Measurements from ENCODE around the gene ZNF235.

ZNF235 gene

GRCh38 chr19:44305457-44305856, 632 bp upstream of the ZNF235 start:
- peaks cover 9% of the 10 kb centered on the region for H3K4me1 ChIP-seq (ENCODE audit: control insufficient read depth, insufficient read depth, low read length, poor library complexity, severe bottlenecking)
- no peak overlapping the region for H3K27ac ChIP-seq (ENCODE audit: low read depth, low read length, severe bottlenecking)
- H3K4me3 ChIP-seq (ENCODE audit: extremely low read depth, insufficient read depth, low read length, poor library complexity, severe bottlenecking): no peak overlapping the region
- peaks cover 5% of the 10 kb centered on the region for H3K9me3 ChIP-seq (ENCODE audit: control insufficient read depth, low read length)
- H3K36me3 ChIP-seq (ENCODE audit: control insufficient read depth, insufficient read depth, low read length): peaks cover 6% of the 10 kb centered on the region
- 98 to 100% methylated on average over 4 of the region's 4 CpGs for WGBS, 2 experiments (ENCODE audit: insufficient coverage in 2 of 2)

GRCh38 chr19:44303976-44304568, 753 bp downstream of the ZNF235 start:
- peaks cover 18% of the 10 kb centered on the region for H3K36me3 ChIP-seq (ENCODE audit: control insufficient read depth, insufficient read depth, low read length)
- H3K9me3 ChIP-seq (ENCODE audit: control insufficient read depth, low read length): peaks cover 5% of the 10 kb centered on the region
- H3K27ac ChIP-seq (ENCODE audit: low read depth, low read length, severe bottlenecking): peak overlapping the region; percentile 89
- H3K4me3 ChIP-seq (ENCODE audit: extremely low read depth, insufficient read depth, low read length, poor library complexity, severe bottlenecking): peak overlapping the region; percentile 69
- peaks cover 9% of the 10 kb centered on the region for H3K4me1 ChIP-seq (ENCODE audit: control insufficient read depth, insufficient read depth, low read length, poor library complexity, severe bottlenecking)
- WGBS, 2 experiments (ENCODE audit: insufficient coverage in 2 of 2): 6 to 8% methylated on average over 5 to 10 of the region's 11 CpGs

- Histone ChIP-seq H3K27ac (ENCODE audit: low read depth, low read length, severe bottlenecking) (no peak overlapping the region), H3K4me3 (ENCODE audit: extremely low read depth, insufficient read depth, low read length, poor library complexity, severe bottlenecking) (peak overlapping the region; percentile 69), H3K4me1 (ENCODE audit: control insufficient read depth, insufficient read depth, low read length, poor library complexity, severe bottlenecking) (peaks cover 9% of the 10 kb centered on the region), H3K9me3 (ENCODE audit: control insufficient read depth, low read length) (peaks cover 5% of the 10 kb centered on the region), H3K36me3 (ENCODE audit: control insufficient read depth, insufficient read depth, low read length) (peaks cover 26% of the 10 kb centered on the region)
- 90 to 100% methylated on average over 2 to 3 of the region's 4 CpGs for WGBS, 2 experiments (ENCODE audit: insufficient coverage in 2 of 2)
Measured at GRCh38 chr19:44303320-44303719, 1.5 kb downstream of the ZNF235 start.

- 84 to 91% methylated on average over 2 to 4 of the region's 4 CpGs for WGBS, 2 experiments (ENCODE audit: insufficient coverage in 2 of 2)
- Histone ChIP-seq H3K4me3 (ENCODE audit: extremely low read depth, insufficient read depth, low read length, poor library complexity, severe bottlenecking) (no peak overlapping the region), H3K36me3 (ENCODE audit: control insufficient read depth, insufficient read depth, low read length) (peaks cover 35% of the 10 kb centered on the region), H3K4me1 (ENCODE audit: control insufficient read depth, insufficient read depth, low read length, poor library complexity, severe bottlenecking) (no peaks in the 10 kb centered on the region), H3K9me3 (ENCODE audit: control insufficient read depth, low read length) (no peaks in the 10 kb centered on the region), H3K27ac (ENCODE audit: low read depth, low read length, severe bottlenecking) (no peak overlapping the region)
Measured at GRCh38 chr19:44284968-44285367, 19.9 kb downstream of the ZNF235 start.

- H3K4me3 ChIP-seq (ENCODE audit: extremely low read depth, insufficient read depth, low read length, poor library complexity, severe bottlenecking): no peak overlapping the region
- WGBS, 2 experiments (ENCODE audit: insufficient coverage in 2 of 2): 100% methylated on average over 1 to 2 of the region's 3 CpGs
- H3K9me3 ChIP-seq (ENCODE audit: control insufficient read depth, low read length): peaks cover 3% of the 10 kb centered on the region
- no peaks in the 10 kb centered on the region for H3K4me1 ChIP-seq (ENCODE audit: control insufficient read depth, insufficient read depth, low read length, poor library complexity, severe bottlenecking)
- peaks cover 19% of the 10 kb centered on the region for H3K36me3 ChIP-seq (ENCODE audit: control insufficient read depth, insufficient read depth, low read length)
- H3K27ac ChIP-seq (ENCODE audit: low read depth, low read length, severe bottlenecking): no peak overlapping the region
Measured at GRCh38 chr19:44282846-44283245, 22.0 kb downstream of the ZNF235 start.

- Histone ChIP-seq H3K4me1 (ENCODE audit: control insufficient read depth, insufficient read depth, low read length, poor library complexity, severe bottlenecking) (no peaks in the 10 kb centered on the region), H3K9me3 (ENCODE audit: control insufficient read depth, low read length) (peaks cover 3% of the 10 kb centered on the region), H3K4me3 (ENCODE audit: extremely low read depth, insufficient read depth, low read length, poor library complexity, severe bottlenecking) (no peak overlapping the region), H3K36me3 (ENCODE audit: control insufficient read depth, insufficient read depth, low read length) (peaks cover 2% of the 10 kb centered on the region), H3K27ac (ENCODE audit: low read depth, low read length, severe bottlenecking) (no peak overlapping the region)
- 86 to 87% methylated on average over 7 of the region's 10 CpGs for WGBS, 2 experiments (ENCODE audit: insufficient coverage in 2 of 2)
Measured at GRCh38 chr19:44280916-44281315, 23.9 kb downstream of the ZNF235 start.

GRCh38 chr19:44278181-44278690, 26.6 kb downstream of the ZNF235 start:
- WGBS, 2 experiments (ENCODE audit: insufficient coverage in 2 of 2): 89 to 100% methylated on average over 2 to 4 of the region's 4 CpGs
- peaks cover 10% of the 10 kb centered on the region for H3K36me3 ChIP-seq (ENCODE audit: control insufficient read depth, insufficient read depth, low read length)
- peaks cover 3% of the 10 kb centered on the region for H3K9me3 ChIP-seq (ENCODE audit: control insufficient read depth, low read length)
- no peak overlapping the region for H3K4me3 ChIP-seq (ENCODE audit: extremely low read depth, insufficient read depth, low read length, poor library complexity, severe bottlenecking)
- H3K4me1 ChIP-seq (ENCODE audit: control insufficient read depth, insufficient read depth, low read length, poor library complexity, severe bottlenecking): no peaks in the 10 kb centered on the region
- no peak overlapping the region for H3K27ac ChIP-seq (ENCODE audit: low read depth, low read length, severe bottlenecking)

- Histone ChIP-seq H3K9me3 (ENCODE audit: control insufficient read depth, low read length) (peaks cover 3% of the 10 kb centered on the region), H3K4me3 (ENCODE audit: extremely low read depth, insufficient read depth, low read length, poor library complexity, severe bottlenecking) (no peak overlapping the region), H3K36me3 (ENCODE audit: control insufficient read depth, insufficient read depth, low read length) (peaks cover 11% of the 10 kb centered on the region), H3K27ac (ENCODE audit: low read depth, low read length, severe bottlenecking) (no peak overlapping the region), H3K4me1 (ENCODE audit: control insufficient read depth, insufficient read depth, low read length, poor library complexity, severe bottlenecking) (no peaks in the 10 kb centered on the region)
- WGBS, 2 experiments (ENCODE audit: insufficient coverage in 2 of 2): no CpG with 5 or more reads among the region's 1 CpG
Measured at GRCh38 chr19:44277331-44277730, 27.5 kb downstream of the ZNF235 start.

- no peak overlapping the region for H3K4me3 ChIP-seq (ENCODE audit: extremely low read depth, insufficient read depth, low read length, poor library complexity, severe bottlenecking)
- H3K27ac ChIP-seq (ENCODE audit: low read depth, low read length, severe bottlenecking): no peak overlapping the region
- H3K4me1 ChIP-seq (ENCODE audit: control insufficient read depth, insufficient read depth, low read length, poor library complexity, severe bottlenecking): no peaks in the 10 kb centered on the region
- H3K9me3 ChIP-seq (ENCODE audit: control insufficient read depth, low read length): peaks cover 11% of the 10 kb centered on the region
- no peaks in the 10 kb centered on the region for H3K36me3 ChIP-seq (ENCODE audit: control insufficient read depth, insufficient read depth, low read length)
- 59 to 100% methylated on average over 1 to 2 of the region's 6 CpGs for WGBS, 2 experiments (ENCODE audit: insufficient coverage in 2 of 2)
Measured at GRCh38 chr19:44260695-44261446, 44.0 kb downstream of the ZNF235 start.

- Histone ChIP-seq H3K4me3 (ENCODE audit: extremely low read depth, insufficient read depth, low read length, poor library complexity, severe bottlenecking) (peak overlapping the region; percentile 31), H3K9me3 (ENCODE audit: control insufficient read depth, low read length) (peaks cover 15% of the 10 kb centered on the region), H3K27ac (ENCODE audit: low read depth, low read length, severe bottlenecking) (no peak overlapping the region), H3K36me3 (ENCODE audit: control insufficient read depth, insufficient read depth, low read length) (no peaks in the 10 kb centered on the region), H3K4me1 (ENCODE audit: control insufficient read depth, insufficient read depth, low read length, poor library complexity, severe bottlenecking) (no peaks in the 10 kb centered on the region)
- WGBS, 2 experiments (ENCODE audit: insufficient coverage in 2 of 2): 63 to 68% methylated on average over 3 to 7 of the region's 7 CpGs
Measured at GRCh38 chr19:44260343-44260681, 44.5 kb downstream of the ZNF235 start.

GRCh38 chr19:44258835-44259413, 45.9 kb downstream of the ZNF235 start:
- Histone ChIP-seq H3K36me3 (ENCODE audit: control insufficient read depth, insufficient read depth, low read length) (no peaks in the 10 kb centered on the region), H3K9me3 (ENCODE audit: control insufficient read depth, low read length) (peaks cover 29% of the 10 kb centered on the region), H3K4me3 (ENCODE audit: extremely low read depth, insufficient read depth, low read length, poor library complexity, severe bottlenecking) (no peak overlapping the region), H3K27ac (ENCODE audit: low read depth, low read length, severe bottlenecking) (no peak overlapping the region), H3K4me1 (ENCODE audit: control insufficient read depth, insufficient read depth, low read length, poor library complexity, severe bottlenecking) (no peaks in the 10 kb centered on the region)
- no CpG with 5 or more reads among the region's 2 CpGs for WGBS, 2 experiments (ENCODE audit: insufficient coverage in 2 of 2)

Data from mesodermal cell (in vitro differentiated cells).